GM12878 (cell line): ENCODE measurements around the gene EIF2B1. TPM values are rescaled to one million over a fixed set of nuclear protein-coding genes. Genes with fewer than 3 reads are reported as not detected.

Experiments
- ATAC-seq: fragments of 200-7000 bp; cut with Tn5 transposase; 3 replicates; pipeline ENCODE4 v1.9.1; 2020; ENCODE audit warnings: mild to moderate bottlenecking, moderate library complexity
- BruUV-seq: library from RNA; stranded (reverse); fragments of 400-500 nt; replicated peaks from 2 replicates; lab custom pipeline; 2021; lab: Mats Ljungman, UMichigan
- CTCF ChIA-PET: fragments of 300-600 bp; sonication (Branson Sonifier 250); formaldehyde crosslinking; extraction: SDS; loops from one replicate; lab custom pipeline; 2021; ENCODE audit warnings: inconsistent platforms; lab: Yijun Ruan, JAX
- POLR2A ChIA-PET: fragments of 350-600 bp; formaldehyde crosslinking; extraction: SDS; loops from one replicate; lab custom pipeline; 2021; ENCODE audit warnings: inconsistent platforms; lab: Charles Lee
- RAD21 ChIA-PET: fragments of 300-600 bp; sonication (Branson Sonifier 250); formaldehyde crosslinking; loops from one replicate; lab custom pipeline; 2023; ENCODE audit warnings: antibody characterized with exemption; ENCODE audit not compliant: unreplicated experiment; lab: Charles Lee
- SMC1A ChIA-PET: fragments of 300-600 bp; sonication (Branson Sonifier 250); formaldehyde crosslinking; loops from one replicate; lab custom pipeline; 2023; ENCODE audit not compliant: unreplicated experiment, uncharacterized antibody; lab: Charles Lee
- DNase-seq: peaks from one replicate; pipeline ENCODE4 v3.0.0-alpha.2; 2011; ENCODE audit warnings: low read depth, low spot score
- FAIRE-seq: peaks from 3 replicates; lab custom pipeline; 2011; peaks lifted over from hg19 to GRCh38; lab: Jason Lieb, UNC
- H2AFZ ChIP-seq: 2 replicates; pipeline ENCODE4 v1.6.0; 2011; ENCODE audit warnings: low read depth, low read length, control low read depth; ENCODE audit not compliant: control insufficient read depth
- H3K27ac ChIP-seq: 2 replicates; pipeline ENCODE4 v1.5.1; 2011; ENCODE audit warnings: control low read depth; ENCODE audit not compliant: control insufficient read depth, insufficient read depth
- H3K27me3 ChIP-seq, 2 experiments: replicated peaks in 1 of 2; 2 replicates each; pipeline versions ENCODE4 v1.6.0 to v1.6.1; 2011; ENCODE audit warnings: low read length in 1 of 2; ENCODE audit not compliant: control insufficient read depth in 2 of 2, insufficient read depth in 2 of 2
- H3K36me3 ChIP-seq, 2 experiments: 2 replicates each; pipeline ENCODE4 v1.5.1; 2011; ENCODE audit warnings: low read length in 1 of 2; ENCODE audit not compliant: control insufficient read depth in 2 of 2, insufficient read depth in 2 of 2
- H3K4me1 ChIP-seq: 2 replicates; pipeline ENCODE4 v1.6.1; 2011; ENCODE audit warnings: mild to moderate bottlenecking, low read length, moderate library complexity, mixed read lengths; ENCODE audit not compliant: control insufficient read depth, insufficient read depth
- H3K4me2 ChIP-seq: 2 replicates; pipeline ENCODE4 v1.6.0; 2011; ENCODE audit warnings: control low read depth; ENCODE audit not compliant: control insufficient read depth, insufficient read depth
- H3K4me3 ChIP-seq: fragments of 200-600 bp; sonication (generic); 2 replicates; pipeline ENCODE4 v1.5.1; 2016
- H3K79me2 ChIP-seq: 2 replicates; pipeline ENCODE4 v1.6.0; 2011; ENCODE audit warnings: low read length; ENCODE audit not compliant: control insufficient read depth, insufficient read depth
- H3K9ac ChIP-seq: 2 replicates; pipeline ENCODE4 v1.8.0; 2011; ENCODE audit warnings: low read length, control low read depth, mixed read lengths; ENCODE audit not compliant: control insufficient read depth, insufficient read depth
- H3K9me3 ChIP-seq: replicated peaks from 3 replicates; pipeline ENCODE4 v1.5.1; 2011; ENCODE audit warnings: mild to moderate bottlenecking, low read length; ENCODE audit not compliant: control insufficient read depth, insufficient read depth
- H4K20me1 ChIP-seq: 2 replicates; pipeline ENCODE4 v1.6.0; 2011; ENCODE audit not compliant: control insufficient read depth, insufficient read depth
- EED ChIP-seq: sonication (generic); IDR thresholded peaks from 2 replicates; pipeline ENCODE4 v1.6.1; 2016; ENCODE audit warnings: antibody characterized with exemption, low read depth
- ELK1 ChIP-seq: IDR thresholded peaks from 2 replicates; pipeline ENCODE4 v1.6.1; 2012; ENCODE audit warnings: low read depth, low read length, improper control_type of control experiment
- EP300 ChIP-seq, 2 experiments: fragments of 150-350 bp in 1 of 2; IDR thresholded peaks; 2 replicates each; pipeline ENCODE4 v1.6.1; 2011 to 2012; ENCODE audit warnings: low read depth in 2 of 2, low read length in 2 of 2, borderline replicate concordance in 1 of 2, improper control_type of control experiment in 1 of 2, inconsistent platforms in 1 of 2; ENCODE audit not compliant: control insufficient read depth in 1 of 2
- EZH2 ChIP-seq: IDR thresholded peaks from 2 replicates; pipeline ENCODE4 v1.6.1; 2012; ENCODE audit warnings: low read depth, mild to moderate bottlenecking, control low read depth, inconsistent platforms, low read length, borderline replicate concordance; ENCODE audit not compliant: control insufficient read depth
- GABPA ChIP-seq: IDR thresholded peaks from 2 replicates; pipeline ENCODE4 v1.6.1; 2014; ENCODE audit warnings: antibody characterized with exemption, low read depth, mild to moderate bottlenecking, inconsistent platforms
- KLF5 ChIP-seq: fragments of 450-650 bp; IDR thresholded peaks from 2 replicates; pipeline ENCODE4 v1.6.1; 2014; ENCODE audit warnings: mild to moderate bottlenecking; ENCODE audit not compliant: partially characterized antibody
- MLLT1 ChIP-seq: fragments of 450-650 bp; IDR thresholded peaks from 2 replicates; pipeline ENCODE4 v1.6.1; 2016; ENCODE audit warnings: mild to moderate bottlenecking
- MXI1 ChIP-seq: fragments of 150-350 bp; IDR thresholded peaks from 2 replicates; pipeline ENCODE4 v1.6.1; 2011; ENCODE audit warnings: low read depth, mild to moderate bottlenecking, inconsistent platforms, low read length, improper control_type of control experiment
- PAX8 ChIP-seq: fragments of 450-650 bp; IDR thresholded peaks from 2 replicates; pipeline ENCODE4 v1.6.1; 2017; ENCODE audit warnings: mild to moderate bottlenecking, moderate library complexity
- SMC3 ChIP-seq: IDR thresholded peaks from 2 replicates; pipeline ENCODE4 v1.6.1; 2011; ENCODE audit warnings: low read length, improper control_type of control experiment, borderline replicate concordance
- STAT1 ChIP-seq: fragments of 450-650 bp; conservative IDR thresholded peaks from 2 replicates; pipeline ENCODE4 v1.6.1; 2014; ENCODE audit warnings: antibody characterized with exemption, mild to moderate bottlenecking
- TAF1 ChIP-seq: IDR thresholded peaks from 2 replicates; pipeline ENCODE4 v1.6.1; 2011; ENCODE audit warnings: mild to moderate bottlenecking, low read depth, low read length, borderline replicate concordance
- YBX1 ChIP-seq: fragments of 450-650 bp; IDR thresholded peaks from 2 replicates; pipeline ENCODE4 v1.6.1; 2016; ENCODE audit warnings: antibody characterized with exemption
- YY1 ChIP-seq: IDR thresholded peaks from 2 replicates; pipeline ENCODE4 v1.6.1; 2011; ENCODE audit warnings: low read depth, mild to moderate bottlenecking, low read length
- ZNF207 ChIP-seq: fragments of 450-650 bp; IDR thresholded peaks from 2 replicates; pipeline ENCODE4 v1.6.1; 2014; ENCODE audit warnings: antibody characterized with exemption, mild to moderate bottlenecking, borderline replicate concordance
- ZNF592 ChIP-seq: fragments of 450-650 bp; IDR thresholded peaks from 2 replicates; pipeline ENCODE4 v1.6.1; 2017; ENCODE audit warnings: mild to moderate bottlenecking, moderate library complexity
- WGBS: methylation state at CpG from one replicate; pipeline ENCODE4 v1.1.6; 2016; ENCODE audit warnings: low lambda C conversion rate; ENCODE audit not compliant: insufficient replicate concordance, insufficient coverage; ENCODE audit errors: missing lambda C conversion rate; 5-methylcytosine and 5-hydroxymethylcytosine counted together
- in situ Hi-C: fragments of 300-500 bp; cut with MboI; formaldehyde crosslinking; loops from 9 replicates; pipeline ENCODE4 v1.14.3; 2018; ENCODE audit warnings: mixed read lengths
- intact Hi-C: fragments of 100-400 bp; cut with micrococcal nuclease; formaldehyde crosslinking; loops from one replicate; pipeline ENCODE4 v1.14.2; 2022; ENCODE audit not compliant: unreplicated experiment
- polyA plus RNA-seq, 11 experiments: library from polyadenylated mRNA; depleted of rRNA in 4 of 11; unstranded in 6 of 11; stranded (reverse) in 5 of 11; fragments of >200 nt; fragmentation: Nextera tagmentation in 4 of 11; fragmentation: Illumina TruSeq in 1 of 11; extraction: Ambion mirVana in 4 of 11; extraction: Trizol in 1 of 11; gene quantifications; 1 replicate in 1 of 11; 2 replicates in 10 of 11; pipeline versions ENCODE4 v1.2.1 to v1.2.3, GENCODE V29; 2011 to 2016; ENCODE audit warnings: inconsistent platforms in 2 of 11, missing spikeins in 2 of 11, low read depth in 1 of 11
- total RNA-seq, 4 experiments: library from RNA; depleted of rRNA in 3 of 4; stranded (reverse); fragments of >200 nt in 3 of 4; fragmentation: Illumina TruSeq in 1 of 4; extraction: Trizol in 1 of 4; gene quantifications; 2 replicates each; pipeline versions ENCODE4 v1.2.1 to v1.2.3, GENCODE V29; 2013 to 2021

The EIF2B1 gene
- total and polyA plus RNA-seq, 10 of the 15 experiments (the other 5 are each of a cell fraction or from before 2014, with no cell fraction given), result 17.6 to 131 (median 49.1) TPM

- no peak for TF ChIP-seq MLLT1
- no peak for TF ChIP-seq STAT1
- no peak for TF ChIP-seq GABPA
- TF ChIP-seq ZNF592, result no peak
- TF ChIP-seq, all 136 proteins: peak for 0
Observed at GRCh38 chr12:123576611-123577010, 56.9 kb downstream of the EIF2B1 start (continued).

- Histone ChIP-seq H3K36me3 (no peaks in the 10 kb centered on the region), H3K27ac (no peak overlapping the region), H3K4me1 (no peaks in the 10 kb centered on the region), H3K9ac (no peak overlapping the region), H3K4me2 (no peak overlapping the region), H3K79me2 (no peaks in the 10 kb centered on the region), H3K27me3 (no peaks in the 10 kb centered on the region; a peak in 1 of 4 replicates), H3K9me3 (no peaks in the 10 kb centered on the region; the same call in 2 of the 3 replicates), H2AFZ (no peak overlapping the region), H4K20me1 (no peaks in the 10 kb centered on the region), H3K4me3 (no peak overlapping the region)
- 42% methylated on average over 4 of the region's 4 CpGs for WGBS
- ChIA-PET SMC1A (no interaction called here), RAD21 (no interaction called here), POLR2A (interaction anchor here (0.6 to 1.2 kb wide), 3 partner anchors 189 to 305 kb away, joined by 3 to 6 read pairs (median 5); no protein-coding TSS in a partner anchor), CTCF (no interaction called here)
- intact Hi-C loops, result no loop called here
- in situ Hi-C loops, result no loop called here
- FAIRE-seq, result no peak
- DNase-seq, result no peak
- no peak for ATAC-seq
- BruUV-seq, result no TSS peak
- TF ChIP-seq PAX8 (no peak), TAF1 (no peak), ZNF207 (no peak), MXI1 (no peak), YBX1 (no peak), EED (no peak), ELK1 (no peak), YY1 (no peak), EZH2 (no peak), EP300 (IDR thresholded peaks at IDR 0.05; ENCODE audit: borderline replicate concordance in 1 of 2, control insufficient read depth in 1 of 2, low read depth in 2 of 2, low read length in 2 of 2) (no peak), KLF5 (no peak), SMC3 (no peak)
Observed at GRCh38 chr12:123573870-123574269, 59.6 kb downstream of the EIF2B1 start.
